NB4 (cell line): ENCODE data around the gene OR2AG2.

Experiments
- CTCF ChIP-seq: IDR thresholded peaks from one replicate; pipeline ENCODE4 v1.5.1; 2012; ENCODE audit warnings: low read depth, low read length
- MYC ChIP-seq: IDR thresholded peaks from 2 replicates; pipeline ENCODE4 v1.6.1; 2011; ENCODE audit warnings: low read depth, low read length
- POLR2A ChIP-seq: IDR thresholded peaks from 2 replicates; pipeline ENCODE4 v1.6.1; 2011; ENCODE audit warnings: mild to moderate bottlenecking; ENCODE audit not compliant: insufficient read length; ENCODE audit errors: extremely low read depth

- no peak for TF ChIP-seq CTCF
- TF ChIP-seq POLR2A = no peak
- no peak for TF ChIP-seq MYC
These were observed 46.3 kb downstream of the OR2AG2 start for GRCh38 chr11:6725386-6725896.
